SK-N-SH (cell line): ENCODE results near the gene MLC1. TPM values are rescaled to one million over a fixed set of nuclear protein-coding genes. Genes with fewer than 3 reads are reported as not detected.

Source experiments
- CTCF ChIA-PET: fragments of 300-600, 350-600 bp; formaldehyde crosslinking; extraction: SDS; loops from one replicate; lab custom pipeline; 2021; lab: Yijun Ruan, JAX
- POLR2A ChIA-PET: fragments of 350-600 bp; sonication (Branson Sonifier 250); formaldehyde crosslinking; extraction: SDS; loops from one replicate; lab custom pipeline; 2020; ENCODE audit warnings: antibody characterized with exemption, inconsistent platforms; lab: Yijun Ruan, JAX
- DNase-seq: peaks from one replicate; pipeline ENCODE4 v3.0.0; 2012
- H2AFZ ChIP-seq: fragments of 200-600 bp; sonication (generic); 2 replicates; pipeline ENCODE4 v1.8.1; 2016; ENCODE audit warnings: antibody characterized with exemption, mild to moderate bottlenecking, low read depth
- H3F3A ChIP-seq: fragments of 200-600 bp; sonication (generic); replicated peaks from 2 replicates; pipeline ENCODE3; 2016; ENCODE audit warnings: antibody characterized with exemption, mild to moderate bottlenecking; ENCODE audit not compliant: insufficient read depth
- H3K27ac ChIP-seq, 2 experiments: fragments of 200-500 bp in 1 of 2; fragments of 200-600 bp in 1 of 2; sonication (Bioruptor generic) in 1 of 2; sonication (generic), shearing (Covaris generic) in 1 of 2; 2 replicates each; pipeline versions ENCODE4 v1.5.1 to v1.6.1; 2014 to 2016; ENCODE audit warnings: low read depth in 2 of 2, inconsistent platforms in 1 of 2, low read length in 1 of 2, mild to moderate bottlenecking in 1 of 2, mixed read lengths in 1 of 2
- H3K27me3 ChIP-seq: fragments of 200-600 bp; sonication (generic), shearing (Covaris generic); 2 replicates; pipeline ENCODE4 v1.6.1; 2016; ENCODE audit warnings: mixed run types; ENCODE audit not compliant: insufficient read depth
- H3K36me3 ChIP-seq, 2 experiments: fragments of 200-500 bp in 1 of 2; fragments of 200-600 bp in 1 of 2; sonication (Bioruptor generic) in 1 of 2; sonication (generic) in 1 of 2; replicated peaks in 1 of 2; 2 replicates each; pipeline versions ENCODE3 to v1.5.1; 2014 to 2016; ENCODE audit warnings: low read length in 1 of 2, mild to moderate bottlenecking in 1 of 2; ENCODE audit not compliant: insufficient read depth in 2 of 2, control insufficient read depth in 1 of 2
- H3K4me1 ChIP-seq, 2 experiments: fragments of 200-500 bp in 1 of 2; fragments of 200-600 bp in 1 of 2; sonication (Bioruptor generic) in 1 of 2; sonication (generic), shearing (Covaris generic) in 1 of 2; 2 replicates each; pipeline versions ENCODE4 v1.5.1 to v1.6.1; 2014 to 2016; ENCODE audit warnings: low read depth in 1 of 2, low read length in 1 of 2, mixed run types in 1 of 2; ENCODE audit not compliant: insufficient read depth in 2 of 2, control insufficient read depth in 1 of 2
- H3K4me2 ChIP-seq: fragments of 200-600 bp; sonication (generic), shearing (Covaris generic); 2 replicates; pipeline ENCODE4 v1.6.1; 2017; ENCODE audit warnings: mixed run types
- H3K4me3 ChIP-seq, 2 experiments: fragments of 200-500 bp in 1 of 2; fragments of 200-600 bp in 1 of 2; sonication (Bioruptor generic) in 1 of 2; sonication (generic), shearing (Covaris generic) in 1 of 2; 2 replicates each; pipeline versions ENCODE4 v1.5.1 to v1.8.1; 2014 to 2016; ENCODE audit warnings: low read depth in 2 of 2, inconsistent platforms in 1 of 2, low read length in 1 of 2, mild to moderate bottlenecking in 1 of 2, mixed read lengths in 1 of 2, moderate library complexity in 1 of 2
- H3K79me2 ChIP-seq: fragments of 200-600 bp; sonication (generic); 2 replicates; pipeline ENCODE4 v1.8.1; 2017; ENCODE audit warnings: mild to moderate bottlenecking; ENCODE audit not compliant: insufficient read depth
- H3K9ac ChIP-seq: fragments of 200-600 bp; sonication (generic); 2 replicates; pipeline ENCODE4 v1.6.1; 2017; ENCODE audit warnings: mixed run types
- H3K9me2 ChIP-seq: fragments of 200-600 bp; sonication (generic); 2 replicates; pipeline ENCODE4 v1.6.1; 2017; ENCODE audit warnings: mixed run types
- H3K9me3 ChIP-seq: fragments of 200-600 bp; sonication (generic); 2 replicates; pipeline ENCODE4 v1.6.1; 2017; ENCODE audit warnings: mixed run types, mild to moderate bottlenecking, moderate library complexity
- H4K20me1 ChIP-seq: fragments of 200-600 bp; sonication (generic); 2 replicates; pipeline ENCODE4 v1.6.1; 2017; ENCODE audit warnings: mild to moderate bottlenecking, mixed run types; ENCODE audit not compliant: insufficient read depth
- CHD2 ChIP-seq: fragments of 150-350 bp; IDR thresholded peaks from 2 replicates; pipeline ENCODE4 v1.6.1; 2018; ENCODE audit warnings: low read length; ENCODE audit not compliant: partially characterized antibody
- FOSL2 ChIP-seq: IDR thresholded peaks from 2 replicates; pipeline ENCODE4 v1.4.0; 2012; ENCODE audit warnings: low read depth, mild to moderate bottlenecking, moderate library complexity, borderline replicate concordance
- FOXM1 ChIP-seq: IDR thresholded peaks from 2 replicates; pipeline ENCODE4 v1.4.0; 2012; ENCODE audit warnings: low read depth, mild to moderate bottlenecking
- GATA2 ChIP-seq: sonication (generic); formaldehyde crosslinking; IDR thresholded peaks from 2 replicates; pipeline ENCODE4 v1.5.0; 2020; ENCODE audit warnings: mild to moderate bottlenecking, missing genetic modification reagents
- JUND ChIP-seq: IDR thresholded peaks from 2 replicates; pipeline ENCODE4 v1.4.0; 2012
- MXI1 ChIP-seq: IDR thresholded peaks from 2 replicates; pipeline ENCODE4 v1.6.1; 2012; ENCODE audit warnings: mild to moderate bottlenecking, low read depth, low read length, improper control_type of control experiment
- NFIC ChIP-seq: IDR thresholded peaks from 2 replicates; pipeline ENCODE4 v1.4.0; 2012; ENCODE audit warnings: borderline replicate concordance
- POLR2AphosphoS5 ChIP-seq: IDR thresholded peaks from 2 replicates; pipeline ENCODE4 v1.6.1; 2012; ENCODE audit warnings: low read depth, low read length
- REST ChIP-seq: IDR thresholded peaks from 2 replicates; pipeline ENCODE4 v1.6.1; 2012; ENCODE audit warnings: mild to moderate bottlenecking, low read depth, low read length, moderate library complexity
- SIN3A ChIP-seq: IDR thresholded peaks from 2 replicates; pipeline ENCODE4 v1.6.1; 2012; ENCODE audit warnings: low read depth, mild to moderate bottlenecking, low read length, moderate library complexity, borderline replicate concordance
- USF1 ChIP-seq: IDR thresholded peaks from 2 replicates; pipeline ENCODE4 v1.4.0; 2012; ENCODE audit warnings: low read depth, borderline replicate concordance
- YY1 ChIP-seq: IDR thresholded peaks from 2 replicates; pipeline ENCODE4 v1.4.0; 2012; ENCODE audit warnings: low read depth, mild to moderate bottlenecking
- WGBS: methylation state at CpG from one replicate; pipeline ENCODE4 v1.1.6; 2017; ENCODE audit warnings: low lambda C conversion rate; 5-methylcytosine and 5-hydroxymethylcytosine counted together
- polyA plus RNA-seq, 3 experiments: library from polyadenylated mRNA; depleted of rRNA; stranded (reverse); fragments of >200 nt; gene quantifications; 2 replicates each; pipeline ENCODE4 v1.2.3, GENCODE V29; 2012
- TF ChIP-seq, protein P1 (sequence below): fragments of 200-600 bp; sonication (generic); IDR thresholded peaks from 2 replicates; pipeline ENCODE4 v1.6.1; 2017; ENCODE audit warnings: antibody characterized with exemption, mild to moderate bottlenecking, moderate library complexity

Gene MLC1
- polyA plus RNA-seq, 1 of the 3 experiments (the other 2 are of a cell fraction) = not detected

- Histone ChIP-seq H3K27ac (no peak overlapping the region), H3K9me3 (no peaks in the 10 kb centered on the region), H3K9me2 (no peaks in the 10 kb centered on the region), H4K20me1 (no peaks in the 10 kb centered on the region), H3K27me3 (peaks cover 1% of the 10 kb centered on the region; the same call in 1 of the 2 replicates), H3K4me2 (no peak overlapping the region), H3K4me3 (no peak overlapping the region), H2AFZ (no peak overlapping the region), H3K9ac (no peak overlapping the region), H3K4me1 (no peaks in the 10 kb centered on the region), H3K79me2 (no peaks in the 10 kb centered on the region), H3F3A (no peaks in the 10 kb centered on the region), H3K36me3 (no peaks in the 10 kb centered on the region)
- CTCF ChIA-PET = interaction anchor here (3.3 kb wide), 1 partner anchor 19 kb away, joined by 12 read pairs; no protein-coding TSS in a partner anchor
- 72% methylated on average over 29 of the region's 36 CpGs for WGBS
- POLR2A ChIA-PET = no interaction called here
- no peak for DNase-seq
- TF ChIP-seq JUND = no peak
- TF ChIP-seq, protein P1, sequence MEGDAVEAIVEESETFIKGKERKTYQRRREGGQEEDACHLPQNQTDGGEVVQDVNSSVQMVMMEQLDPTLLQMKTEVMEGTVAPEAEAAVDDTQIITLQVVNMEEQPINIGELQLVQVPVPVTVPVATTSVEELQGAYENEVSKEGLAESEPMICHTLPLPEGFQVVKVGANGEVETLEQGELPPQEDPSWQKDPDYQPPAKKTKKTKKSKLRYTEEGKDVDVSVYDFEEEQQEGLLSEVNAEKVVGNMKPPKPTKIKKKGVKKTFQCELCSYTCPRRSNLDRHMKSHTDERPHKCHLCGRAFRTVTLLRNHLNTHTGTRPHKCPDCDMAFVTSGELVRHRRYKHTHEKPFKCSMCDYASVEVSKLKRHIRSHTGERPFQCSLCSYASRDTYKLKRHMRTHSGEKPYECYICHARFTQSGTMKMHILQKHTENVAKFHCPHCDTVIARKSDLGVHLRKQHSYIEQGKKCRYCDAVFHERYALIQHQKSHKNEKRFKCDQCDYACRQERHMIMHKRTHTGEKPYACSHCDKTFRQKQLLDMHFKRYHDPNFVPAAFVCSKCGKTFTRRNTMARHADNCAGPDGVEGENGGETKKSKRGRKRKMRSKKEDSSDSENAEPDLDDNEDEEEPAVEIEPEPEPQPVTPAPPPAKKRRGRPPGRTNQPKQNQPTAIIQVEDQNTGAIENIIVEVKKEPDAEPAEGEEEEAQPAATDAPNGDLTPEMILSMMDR = no peak
- no peak for TF ChIP-seq USF1
- TF ChIP-seq REST = no peak
- no peak for TF ChIP-seq FOSL2
- no peak for TF ChIP-seq FOXM1
- TF ChIP-seq POLR2AphosphoS5 = no peak
- TF ChIP-seq NFIC = no peak
- no peak for TF ChIP-seq SIN3A
- no peak for TF ChIP-seq YY1
- no peak for TF ChIP-seq GATA2 (CRISPR knock-in tag)
- no peak for TF ChIP-seq CHD2
- no peak for TF ChIP-seq MXI1
Observed at GRCh38 chr22:50049299-50050195, 35.7 kb downstream of the MLC1 start.
